Heart left ventricle (tissue), 16 donors: ENCODE measurements around the gene NCK2. TPM values are rescaled to one million over a fixed set of nuclear protein-coding genes. Genes with fewer than 3 reads are reported as not detected.

ENCODE experiments used
- ATAC-seq, 4 donors: fragments of 200-7000 bp; cut with Tn5 transposase; one replicate each; pipeline ENCODE4 v1.9.1; 2020 to 2022; ENCODE audit warnings: moderate library complexity in 4 of 4, mild to moderate bottlenecking in 3 of 4, moderate number of reproducible peaks in 1 of 4
- DNase-seq, 5 donors: peaks; one replicate each; pipeline ENCODE4 v3.0.0-alpha.2; 2020
- H3K27ac ChIP-seq, 12 donors: fragments of 200-600 bp; sonication (generic) in 4 of 12; one replicate each; pipeline versions ENCODE4 v1.5.0 to v1.8.0; 2016 to 2022; ENCODE audit warnings: mild to moderate bottlenecking in 2 of 12
- H3K27me3 ChIP-seq, 9 donors: fragments of 200-600 bp; sonication (generic) in 2 of 9; one replicate each; pipeline versions ENCODE4 v1.5.1 to v1.8.0; 2016 to 2022; ENCODE audit warnings: mild to moderate bottlenecking in 3 of 9
- H3K36me3 ChIP-seq, 9 donors: fragments of 200-600 bp; sonication (generic) in 2 of 9; one replicate each; pipeline versions ENCODE4 v1.5.0 to v1.8.0; 2018 to 2022; ENCODE audit warnings: mild to moderate bottlenecking in 2 of 9
- H3K4me1 ChIP-seq, 12 donors: fragments of 200-600 bp; sonication (generic) in 4 of 12; one replicate each; pipeline versions ENCODE4 v1.5.0 to v1.8.0; 2016 to 2022; ENCODE audit warnings: mild to moderate bottlenecking in 3 of 12
- H3K4me3 ChIP-seq, 12 donors: fragments of 200-600 bp; sonication (generic) in 4 of 12; one replicate each; pipeline versions ENCODE4 v1.5.0 to v1.8.0; 2017 to 2022; ENCODE audit warnings: mild to moderate bottlenecking in 9 of 12, moderate library complexity in 4 of 12
- H3K9me3 ChIP-seq, 12 donors: fragments of 200-600 bp; sonication (generic) in 4 of 12; one replicate each; pipeline versions ENCODE4 v1.5.0 to v1.8.0; 2016 to 2022; ENCODE audit warnings: mild to moderate bottlenecking in 1 of 12
- CTCF ChIP-seq, 12 donors: fragments of 200-600 bp; sonication (generic) in 4 of 12; IDR thresholded peaks; one replicate each; pipeline versions ENCODE4 v1.5.0 to v1.8.0; 2018 to 2022; ENCODE audit warnings: antibody characterized with exemption in 12 of 12, mild to moderate bottlenecking in 5 of 12
- POLR2A ChIP-seq, 2 donors: fragments of 450-650 bp; IDR thresholded peaks; one replicate each; pipeline ENCODE4 v1.6.1; 2017; ENCODE audit warnings: antibody characterized with exemption in 2 of 2, mild to moderate bottlenecking in 2 of 2, moderate library complexity in 2 of 2
- whole genome bisulfite sequencing, 4 donors: extraction: QIAGEN DNeasy Blood & Tissue Kit in 2 of 4; methylation state at CpG; one replicate each; pipeline versions ENCODE4 v1.1.5 to v1.1.7; 2013 to 2018; 5-methylcytosine and 5-hydroxymethylcytosine counted together
- intact Hi-C, 10 donors: fragments of 100-400 bp; cut with DNase I; formaldehyde crosslinking; loops; one replicate each; pipeline versions ENCODE4 v1.11.1 to v1.14.2; 2022
- polyA plus RNA-seq, 2 donors: library from polyadenylated mRNA; stranded (reverse); fragments of 200-250 nt; gene quantifications; one replicate each; pipeline ENCODE4 v1.2.3, GENCODE V29; 2013
- total RNA-seq, 9 donors: library from RNA; depleted of rRNA in 2 of 9; stranded (reverse); fragments of >200 nt in 2 of 9; fragmentation: NEBNext Ultra II Directional in 3 of 9; extraction: Animal tissue kit (Norgen Biotek cat#: 25700) in 3 of 9; gene quantifications; one replicate each; pipeline versions ENCODE4 v1.1.0 to v1.2.4, GENCODE V29; 2016 to 2023
- donor health status: ischemic (EF 13 %, LVEDD 7.1; RV severe dilation, severe dysfunction).
- donor health status: healthy with polysubstance abuse.
- donor health status: DM: no; HTN: yes; CAD: no.
- donor health status: DM: no; HTN: no; CAD: no.
- donor health status: ischemic (EF 25% LVEDD 6.9; RV normal size, moderate dysfunction).
- donor health status: ischemic (EF 25% LVEDD 5.7; RV mildly dilated, moderate dysfunction).
- donor health status: healthy.
- donor health status: DM: yes; HTN: yes; CAD: no.
- donor health status: ischemic (EF 35%, LVEDD 5.7; RV mildly dilated, moderate dysfunction).
- donor health status: nonischemic (EF 11% LVEDD 7.7; RV severe dilation, severe dysfunction).
- donor health status: DM: yes; HTN: yes; CAD: no.
- donor health status: PGD.
- donor health status: ischemic (EF 29% LVEDD 5.4; RV normal size, mild dysfunction).
- donor health status: nonischemic (EF 23%, LVEDD 6.1; RV moderate dilation, normal function).

Gene NCK2
- total and polyA plus RNA-seq, 11 donors, result 22.6 to 54.2 (median 33.4) TPM

GRCh38 chr2:105732101-105732500 lies 12.6 kb upstream of the NCK2 start:
- H3K4me1 ChIP-seq, result peaks cover 0 to 46% (median 23%) of the 10 kb centered on the region in 12 donors
- 35 to 61% (median 36%) methylated on average over 7 of the region's 7 CpGs for WGBS, 4 donors
- no peaks in the 10 kb centered on the region for H3K27me3 ChIP-seq
- no peaks in the 10 kb centered on the region for H3K36me3 ChIP-seq
- H3K9me3 ChIP-seq, result peaks cover 0 to 19% (median 6%) of the 10 kb centered on the region in 12 donors
- no peak overlapping the region for H3K4me3 ChIP-seq
- DNase-seq, result peak in 1 of 5 donors; percentile 25
- peak in 2 of 4 donors; percentile 36 to 48 for ATAC-seq
- TF ChIP-seq CTCF (IDR thresholded peaks at IDR 0.05) (no peak), POLR2A (IDR thresholded peaks at IDR 0.05) (no peak)
- H3K27ac ChIP-seq, result peak overlapping the region in 2 of 12 donors; percentile 14 to 40
- intact Hi-C loops, result no loop called here

- intact Hi-C loops, result no loop called here
- 50 to 67% (median 56%) methylated on average over 6 of the region's 6 CpGs for WGBS, 4 donors
- Histone ChIP-seq H3K4me1 (peaks cover 0 to 46% (median 23%) of the 10 kb centered on the region in 12 donors), H3K36me3 (no peaks in the 10 kb centered on the region), H3K9me3 (peaks cover 0 to 12% (median 0%) of the 10 kb centered on the region in 12 donors), H3K27ac (no peak overlapping the region), H3K4me3 (no peak overlapping the region), H3K27me3 (no peaks in the 10 kb centered on the region)
- ATAC-seq, result peak; percentile 24 to 64 (median 40)
- DNase-seq, result peak in 2 of 5 donors; percentile 36 to 41
- TF ChIP-seq POLR2A (IDR thresholded peaks at IDR 0.05) (no peak), CTCF (IDR thresholded peaks at IDR 0.05) (no peak)
Measured at GRCh38 chr2:105732955-105733607, 11.6 kb upstream of the NCK2 start.

GRCh38 chr2:105733875-105734274 lies 10.8 kb upstream of the NCK2 start:
- 76 to 88% (median 85%) methylated on average over 5 of the region's 5 CpGs for WGBS, 4 donors
- H3K4me1 ChIP-seq, result peaks cover 0 to 46% (median 23%) of the 10 kb centered on the region in 12 donors
- H3K9me3 ChIP-seq, result peaks cover 0 to 12% (median 0%) of the 10 kb centered on the region in 12 donors
- H3K27ac ChIP-seq, result no peak overlapping the region
- TF ChIP-seq CTCF (IDR thresholded peaks at IDR 0.05) (no peak), POLR2A (IDR thresholded peaks at IDR 0.05) (no peak)
- DNase-seq (no peak), ATAC-seq (no peak)
- H3K4me3 ChIP-seq, result no peak overlapping the region
- intact Hi-C loops, result no loop called here
- no peaks in the 10 kb centered on the region for H3K36me3 ChIP-seq
- H3K27me3 ChIP-seq, result no peaks in the 10 kb centered on the region

GRCh38 chr2:105734762-105735538 lies 9.8 kb upstream of the NCK2 start:
- Histone ChIP-seq H3K27ac (peak overlapping the region in 5 of 12 donors; percentile 5 to 49 (median 42)), H3K27me3 (no peaks in the 10 kb centered on the region), H3K9me3 (peaks cover 0 to 9% (median 0%) of the 10 kb centered on the region in 12 donors), H3K36me3 (no peaks in the 10 kb centered on the region), H3K4me3 (no peak overlapping the region), H3K4me1 (peaks cover 0 to 53% (median 23%) of the 10 kb centered on the region in 12 donors)
- DNase-seq (no peak), ATAC-seq (peak; percentile 16 to 69 (median 46))
- TF ChIP-seq CTCF (IDR thresholded peaks at IDR 0.05), result no peak
- TF ChIP-seq POLR2A (IDR thresholded peaks at IDR 0.05), result no peak
- WGBS, 4 donors, result 79 to 84% (median 81%) methylated on average over 4 of the region's 4 CpGs
- intact Hi-C loops, result loop anchor here in 1 of 10 donors (5.0 kb wide), 1 partner anchor 123 kb away; no protein-coding TSS in a partner anchor
